ENCODE measurements around the gene PIEZO1.

Gene PIEZO1

DNA sequence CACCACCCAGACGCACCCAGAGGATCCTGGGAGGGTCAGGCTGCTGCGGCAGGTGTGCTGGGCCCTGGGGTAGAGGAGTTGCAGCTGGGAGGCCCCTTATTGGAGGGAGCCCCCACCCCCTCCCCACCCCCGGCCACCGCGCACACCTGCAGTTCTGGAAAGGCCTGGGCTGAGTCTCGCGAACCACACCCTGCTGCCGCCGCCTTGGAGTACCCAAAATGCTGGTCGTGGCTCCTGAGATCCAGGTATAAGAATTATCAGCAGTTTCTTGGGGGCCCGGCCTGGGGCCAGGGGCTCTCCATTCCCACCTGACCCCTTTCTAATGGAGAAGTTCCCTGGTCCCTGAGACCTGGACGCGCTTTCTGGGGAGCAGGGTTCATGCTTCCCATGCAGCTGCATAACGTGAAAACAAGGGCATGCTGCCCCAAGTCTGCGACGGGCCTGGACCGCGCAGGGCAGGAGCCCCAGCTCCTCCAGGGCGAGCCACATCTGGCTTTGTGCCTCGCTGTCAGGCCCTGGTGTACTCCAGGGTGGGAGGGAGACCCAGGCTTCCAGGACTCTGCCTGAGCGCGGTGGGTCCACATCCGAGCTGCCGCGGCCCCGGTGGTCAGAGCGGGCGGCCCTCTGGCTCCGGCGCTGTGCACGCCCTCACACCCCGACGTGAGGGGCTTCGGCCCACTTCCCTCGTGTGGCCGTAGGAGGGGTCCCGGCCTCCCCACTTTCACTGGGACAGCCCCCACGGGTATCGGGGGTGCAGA is 91.4 kb downstream of the PIEZO1 start:
- no peak overlapping the region for H3K4me3 ChIP-seq (ENCODE audit: low read length)
- TF ChIP-seq CTCF (IDR thresholded peaks at IDR 0.05; ENCODE audit: insufficient read depth, low read depth, low read length, missing control alignments), result no peak
- DNase-seq (ENCODE audit: low read depth), result no peak

GRCh38 chr16:88692861-88693260 is 92.2 kb downstream of the PIEZO1 start:
- H3K4me3 ChIP-seq (ENCODE audit: low read length), result no peak overlapping the region
- no peak for DNase-seq (ENCODE audit: low read depth)
- TF ChIP-seq CTCF (IDR thresholded peaks at IDR 0.05; ENCODE audit: insufficient read depth, low read depth, low read length, missing control alignments), result no peak

DNA sequence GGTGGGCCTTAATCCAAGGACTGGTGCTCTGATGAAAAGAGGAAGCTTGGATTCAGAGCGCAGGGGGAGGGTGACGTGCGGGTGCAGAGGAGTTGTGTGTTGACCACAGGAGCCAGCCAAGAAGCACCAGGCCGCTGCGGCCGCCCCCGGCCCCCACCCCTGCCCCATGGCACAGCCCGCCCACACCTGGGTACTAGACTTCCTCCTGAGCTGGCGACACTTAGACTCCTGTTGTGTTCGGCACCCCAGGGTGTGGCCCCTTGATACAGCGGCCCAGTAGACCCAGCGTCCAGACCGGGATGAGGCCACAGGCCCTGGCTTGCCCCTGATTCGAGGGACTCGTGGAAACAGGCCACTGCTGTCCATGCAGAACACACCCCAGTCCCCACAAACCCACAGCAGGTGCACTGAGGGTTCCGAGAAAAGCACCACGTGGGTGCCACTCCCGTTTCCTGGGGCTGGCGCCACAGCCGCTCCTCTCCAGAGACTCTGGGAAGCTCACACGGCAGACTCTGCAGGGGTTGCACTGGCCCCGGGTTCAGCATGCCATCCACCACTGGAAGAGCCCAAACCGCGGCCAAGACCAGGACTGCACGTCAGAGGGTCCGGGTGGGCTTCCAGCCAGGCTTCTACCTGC is 93.0 kb downstream of the PIEZO1 start:
- no peak overlapping the region for H3K4me3 ChIP-seq (ENCODE audit: low read length)
- DNase-seq (ENCODE audit: low read depth), result no peak
- no peak for TF ChIP-seq CTCF (IDR thresholded peaks at IDR 0.05; ENCODE audit: insufficient read depth, low read depth, low read length, missing control alignments)

GRCh38 chr16:88691129-88691813 is 93.7 kb downstream of the PIEZO1 start:
- TF ChIP-seq CTCF (IDR thresholded peaks at IDR 0.05; ENCODE audit: insufficient read depth, low read depth, low read length, missing control alignments), result no peak
- no peak for DNase-seq (ENCODE audit: low read depth)
- H3K4me3 ChIP-seq (ENCODE audit: low read length), result no peak overlapping the region

DNA sequence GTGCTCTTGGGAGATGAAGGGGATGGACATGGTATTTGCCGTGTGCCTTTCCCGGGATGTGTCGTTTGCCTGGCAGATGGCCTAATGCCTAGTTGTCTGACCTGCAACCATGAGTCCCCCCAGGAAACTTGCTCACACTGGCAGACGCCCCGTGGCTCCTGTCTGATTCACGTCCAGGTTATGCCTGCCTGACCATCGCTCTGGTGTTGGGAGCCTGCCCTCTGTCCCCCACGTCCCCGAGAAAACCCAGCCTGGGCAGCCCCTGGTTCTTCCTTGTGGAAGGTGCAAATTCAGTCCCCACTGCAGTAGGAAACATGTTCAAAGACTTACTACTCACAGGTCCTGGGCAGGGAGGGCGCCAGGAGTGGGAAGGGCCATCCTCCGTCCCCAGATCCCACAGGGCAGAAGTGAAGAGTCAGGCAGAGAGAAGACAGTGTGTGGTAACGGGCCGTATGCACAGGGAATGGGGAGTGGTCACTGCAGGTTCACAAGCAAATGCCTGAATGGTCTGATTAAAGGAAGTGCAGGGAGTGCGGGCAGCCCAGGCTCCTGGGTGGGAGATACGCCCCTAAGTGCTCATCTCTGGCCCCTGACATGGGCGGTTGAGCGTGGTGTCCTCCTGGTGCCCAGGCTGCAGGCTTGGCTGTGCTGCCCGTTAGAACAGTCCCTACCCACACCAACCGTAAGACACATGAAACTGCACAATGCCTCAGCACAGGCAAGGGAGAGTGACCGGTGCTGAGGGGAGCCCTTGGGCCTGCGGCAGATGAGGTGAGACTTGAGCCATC is 94.5 kb downstream of the PIEZO1 start:
- H3K4me3 ChIP-seq (ENCODE audit: low read length), result no peak overlapping the region
- TF ChIP-seq CTCF (IDR thresholded peaks at IDR 0.05; ENCODE audit: insufficient read depth, low read depth, low read length, missing control alignments), result no peak
- DNase-seq (ENCODE audit: low read depth), result no peak

- DNase-seq (ENCODE audit: low read depth), result peak; percentile 66
Measured at GRCh38 chr16:88688013-88688778, 96.8 kb downstream of the PIEZO1 start.

More at GRCh38 chr16:88688013-88688778, 96.8 kb downstream of the PIEZO1 start:
- H3K4me3 ChIP-seq (ENCODE audit: low read length), result no peak overlapping the region
- no peak for TF ChIP-seq CTCF (IDR thresholded peaks at IDR 0.05; ENCODE audit: insufficient read depth, low read depth, low read length, missing control alignments)
